Stimulated activated CD4-positive, alpha-beta T cell treated with anti-CD3 and anti-CD28 coated beads, TNF-alpha, amount 100 ng/mL, for 1 hour (primary cell): ENCODE measurements around the gene FGF9.

Source experiments
- DNase-seq, 3 donors: peaks; one replicate each; pipeline ENCODE4 v3.0.0-alpha.2; 2020; ENCODE audit warnings: low read depth in 3 of 3, low spot score in 1 of 3

The FGF9 gene

GRCh38 chr13:21703846-21704245 is 33.0 kb downstream of the FGF9 start:
- no peak for DNase-seq

- DNase-seq: no peak
Observed at GRCh38 chr13:21707586-21707985, 36.7 kb downstream of the FGF9 start.

- DNase-seq: no peak
Observed at GRCh38 chr13:21709697-21710096, 38.8 kb downstream of the FGF9 start.

- no peak for DNase-seq
Observed at GRCh38 chr13:21710163-21710562, 39.3 kb downstream of the FGF9 start.

- no peak for DNase-seq
Observed at GRCh38 chr13:21717817-21718216, 46.9 kb downstream of the FGF9 start.

- no peak for DNase-seq
Observed at GRCh38 chr13:21719463-21719862, 48.6 kb downstream of the FGF9 start.

- DNase-seq: no peak
Observed at GRCh38 chr13:21723807-21724505, 53.1 kb downstream of the FGF9 start.

- DNase-seq: no peak
Observed at GRCh38 chr13:21730186-21730880, 59.5 kb downstream of the FGF9 start.

GRCh38 chr13:21733475-21734263 is 62.8 kb downstream of the FGF9 start:
- no peak for DNase-seq

GRCh38 chr13:21734961-21735360 is 64.1 kb downstream of the FGF9 start:
- no peak for DNase-seq

- DNase-seq: no peak
Observed at GRCh38 chr13:21735701-21736401, 65.0 kb downstream of the FGF9 start.

GRCh38 chr13:21736926-21737325 is 66.1 kb downstream of the FGF9 start:
- no peak for DNase-seq

- no peak for DNase-seq
Observed at GRCh38 chr13:21738630-21739029, 67.8 kb downstream of the FGF9 start.

GRCh38 chr13:21739771-21740170 is 68.9 kb downstream of the FGF9 start:
- DNase-seq: no peak

GRCh38 chr13:21741396-21741979 is 70.6 kb downstream of the FGF9 start:
- no peak for DNase-seq

- DNase-seq: no peak
Observed at GRCh38 chr13:21742096-21742495, 71.2 kb downstream of the FGF9 start.

GRCh38 chr13:21744149-21744548 is 73.3 kb downstream of the FGF9 start:
- no peak for DNase-seq

- DNase-seq: no peak
Observed at GRCh38 chr13:21745307-21745706, 74.4 kb downstream of the FGF9 start.

- no peak for DNase-seq
Observed at GRCh38 chr13:21747456-21747855, 76.6 kb downstream of the FGF9 start.

- no peak for DNase-seq
Observed at GRCh38 chr13:21748166-21748565, 77.3 kb downstream of the FGF9 start.

GRCh38 chr13:21749410-21749809 is 78.5 kb downstream of the FGF9 start:
- DNase-seq: no peak
